ENCODE results near the gene ZBTB5. TPM values are rescaled to one million over a fixed set of nuclear protein-coding genes. Genes with fewer than 3 reads are reported as not detected.

The ZBTB5 gene
- total RNA-seq, 1 experiment from 2014 or later: 5.8 TPM

DNA sequence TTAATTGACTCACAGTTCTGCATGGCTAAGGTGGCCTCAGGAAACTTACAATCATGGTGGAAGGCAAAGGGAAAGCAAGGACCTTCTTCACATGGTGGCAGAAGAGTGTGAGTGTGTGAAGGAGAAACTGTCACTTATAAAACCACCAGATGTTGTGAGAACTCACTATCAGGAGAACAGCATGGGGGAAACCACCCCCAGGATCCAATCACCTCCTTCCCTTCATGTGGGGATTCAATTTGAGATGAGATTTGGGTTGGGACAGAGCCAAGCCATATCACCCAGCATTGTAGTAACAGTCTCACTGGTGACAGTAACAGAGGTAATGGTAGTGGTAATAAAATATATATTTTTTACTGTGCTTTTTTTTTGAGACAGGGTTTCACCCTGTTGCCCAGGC, 18.1 kb downstream of the ZBTB5 start:
- no peaks in the 10 kb centered on the region for H3K9me3 ChIP-seq (ENCODE audit: low read length)
- peaks cover 7% of the 10 kb centered on the region for H3K36me3 ChIP-seq (ENCODE audit: low read depth, low read length)
- H2AFZ ChIP-seq (ENCODE audit: low read length): no peak overlapping the region
- H3K4me3 ChIP-seq (ENCODE audit: low read length): no peak overlapping the region
- ChIA-PET CTCF (no interaction called here), POLR2A (ENCODE audit: unreplicated experiment) (interaction anchor here (0.5 kb wide), 1 partner anchor 271 kb away, joined by 3 read pairs; no protein-coding TSS in a partner anchor)
- no peaks in the 10 kb centered on the region for H3K27me3 ChIP-seq (ENCODE audit: low read length)
- H3K4me1 ChIP-seq (ENCODE audit: insufficient read depth, low read length): peaks cover 15% of the 10 kb centered on the region
- 0 out of 2 replicates have a peak, but pooled peaks cover 4% of the 10 kb centered on the region for H4K20me1 ChIP-seq (ENCODE audit: low read length)
- H3K27ac ChIP-seq (ENCODE audit: low read length): no peak overlapping the region
- intact Hi-C loops (cut with micrococcal nuclease): no loop called here
- no peak for DNase-seq
- no peaks in the 10 kb centered on the region for H3F3A ChIP-seq (ENCODE audit: low read length, unreplicated experiment)
- no peak overlapping the region for H3K9ac ChIP-seq (ENCODE audit: low read length)
- peaks cover 66% of the 10 kb centered on the region for H3K79me2 ChIP-seq (ENCODE audit: low read length)
- H3K9me2 ChIP-seq (replicated peaks; ENCODE audit: low read length): no peaks in the 10 kb centered on the region
- no peak overlapping the region for H3K4me2 ChIP-seq (ENCODE audit: low read length)
- no peak for ATAC-seq
- BruUV-seq (replicated peaks): no TSS peak
- TF ChIP-seq, protein P1, sequence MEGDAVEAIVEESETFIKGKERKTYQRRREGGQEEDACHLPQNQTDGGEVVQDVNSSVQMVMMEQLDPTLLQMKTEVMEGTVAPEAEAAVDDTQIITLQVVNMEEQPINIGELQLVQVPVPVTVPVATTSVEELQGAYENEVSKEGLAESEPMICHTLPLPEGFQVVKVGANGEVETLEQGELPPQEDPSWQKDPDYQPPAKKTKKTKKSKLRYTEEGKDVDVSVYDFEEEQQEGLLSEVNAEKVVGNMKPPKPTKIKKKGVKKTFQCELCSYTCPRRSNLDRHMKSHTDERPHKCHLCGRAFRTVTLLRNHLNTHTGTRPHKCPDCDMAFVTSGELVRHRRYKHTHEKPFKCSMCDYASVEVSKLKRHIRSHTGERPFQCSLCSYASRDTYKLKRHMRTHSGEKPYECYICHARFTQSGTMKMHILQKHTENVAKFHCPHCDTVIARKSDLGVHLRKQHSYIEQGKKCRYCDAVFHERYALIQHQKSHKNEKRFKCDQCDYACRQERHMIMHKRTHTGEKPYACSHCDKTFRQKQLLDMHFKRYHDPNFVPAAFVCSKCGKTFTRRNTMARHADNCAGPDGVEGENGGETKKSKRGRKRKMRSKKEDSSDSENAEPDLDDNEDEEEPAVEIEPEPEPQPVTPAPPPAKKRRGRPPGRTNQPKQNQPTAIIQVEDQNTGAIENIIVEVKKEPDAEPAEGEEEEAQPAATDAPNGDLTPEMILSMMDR (conservative IDR thresholded peaks at IDR 0.05; ENCODE audit: low read depth, low read length): no peak

DNA sequence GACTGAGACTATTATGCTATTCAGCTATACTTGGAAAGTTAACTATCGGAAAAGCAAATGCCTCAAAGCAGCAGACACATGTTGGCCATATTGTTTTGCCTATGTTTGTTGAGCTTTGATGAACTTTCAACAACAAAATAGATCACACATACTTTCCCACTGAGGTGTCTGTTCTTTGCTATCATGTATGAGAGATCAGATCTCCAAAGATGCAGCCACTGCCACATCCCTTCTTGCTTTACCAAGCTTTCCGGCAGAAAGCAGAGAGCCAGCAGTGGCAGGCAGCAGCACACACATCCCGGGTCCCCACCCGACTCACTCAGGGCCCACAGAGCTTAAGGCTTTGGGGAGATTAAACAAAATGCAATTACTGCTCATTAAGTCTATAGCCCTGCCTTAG, 18.8 kb downstream of the ZBTB5 start:
- H3K9me2 ChIP-seq (replicated peaks; ENCODE audit: low read length): no peaks in the 10 kb centered on the region
- H3K4me2 ChIP-seq (ENCODE audit: low read length): no peak overlapping the region
- H2AFZ ChIP-seq (ENCODE audit: low read length): no peak overlapping the region
- TF ChIP-seq, protein P1 (conservative IDR thresholded peaks at IDR 0.05; ENCODE audit: low read depth, low read length): no peak
- TF ChIP-seq EZH2 (IDR thresholded peaks at IDR 0.05; ENCODE audit: low read length, unreplicated experiment): no peak
- TF ChIP-seq EZH2phosphoT487 (IDR thresholded peaks at IDR 0.05; ENCODE audit: borderline replicate concordance, low read length): no peak
- H3K27ac ChIP-seq (ENCODE audit: low read length): no peak overlapping the region
- intact Hi-C loops (cut with micrococcal nuclease): no loop called here
- ChIA-PET POLR2A (ENCODE audit: unreplicated experiment) (no interaction called here), CTCF (no interaction called here)
- no peak overlapping the region for H3K9ac ChIP-seq (ENCODE audit: low read length)
- ATAC-seq: no peak
- 0 out of 2 replicates have a peak, but pooled peaks cover 4% of the 10 kb centered on the region for H4K20me1 ChIP-seq (ENCODE audit: low read length)
- H3F3A ChIP-seq (ENCODE audit: low read length, unreplicated experiment): no peaks in the 10 kb centered on the region
- BruUV-seq (replicated peaks): no TSS peak
- H3K27me3 ChIP-seq (ENCODE audit: low read length): no peaks in the 10 kb centered on the region
- H3K4me3 ChIP-seq (ENCODE audit: low read length): no peak overlapping the region
- no peak for DNase-seq
- no peaks in the 10 kb centered on the region for H3K9me3 ChIP-seq (ENCODE audit: low read length)
- H3K4me1 ChIP-seq (ENCODE audit: insufficient read depth, low read length): peaks cover 8% of the 10 kb centered on the region; the same call in 1 of the 2 replicates
- peaks cover 12% of the 10 kb centered on the region for H3K36me3 ChIP-seq (ENCODE audit: low read depth, low read length)
- H3K79me2 ChIP-seq (ENCODE audit: low read length): peaks cover 58% of the 10 kb centered on the region

DNA sequence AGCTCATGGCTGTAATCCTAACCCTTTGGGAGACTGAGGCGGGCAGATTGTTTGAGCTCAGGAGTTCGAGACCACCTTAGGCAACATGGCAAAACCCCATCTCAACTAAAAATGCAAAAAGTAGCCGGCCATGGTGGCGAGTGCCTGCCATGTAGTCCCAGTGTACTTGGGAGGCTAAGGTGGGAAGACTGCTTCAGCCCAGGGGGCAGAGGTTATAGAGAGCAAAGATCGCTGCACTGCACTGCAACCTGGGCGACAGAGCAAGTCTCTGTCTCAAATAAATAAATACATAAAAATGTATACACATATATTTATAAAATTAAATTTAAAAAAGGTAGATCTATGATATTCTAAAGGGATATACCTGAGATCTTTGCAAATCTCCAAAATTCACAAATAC, 19.4 kb downstream of the ZBTB5 start:
- Histone ChIP-seq H3F3A (ENCODE audit: low read length, unreplicated experiment) (no peaks in the 10 kb centered on the region), H4K20me1 (ENCODE audit: low read length) (0 out of 2 replicates have a peak, but pooled peaks cover 4% of the 10 kb centered on the region), H3K4me1 (ENCODE audit: insufficient read depth, low read length) (peaks cover 8% of the 10 kb centered on the region; the same call in 1 of the 2 replicates), H3K9ac (ENCODE audit: low read length) (no peak overlapping the region), H3K9me3 (ENCODE audit: low read length) (no peaks in the 10 kb centered on the region), H3K4me3 (ENCODE audit: low read length) (no peak overlapping the region), H3K27me3 (ENCODE audit: low read length) (no peaks in the 10 kb centered on the region), H3K27ac (ENCODE audit: low read length) (no peak overlapping the region), H3K4me2 (ENCODE audit: low read length) (no peak overlapping the region), H3K79me2 (ENCODE audit: low read length) (peaks cover 53% of the 10 kb centered on the region), H3K9me2 (replicated peaks; ENCODE audit: low read length) (no peaks in the 10 kb centered on the region), H2AFZ (ENCODE audit: low read length) (no peak overlapping the region), H3K36me3 (ENCODE audit: low read depth, low read length) (peaks cover 12% of the 10 kb centered on the region)
- DNase-seq (no peak), ATAC-seq (no peak)
- no TSS peak for BruUV-seq (replicated peaks)
- ChIA-PET POLR2A (ENCODE audit: unreplicated experiment) (no interaction called here), CTCF (no interaction called here)
- TF ChIP-seq EZH2 (IDR thresholded peaks at IDR 0.05; ENCODE audit: low read length, unreplicated experiment): no peak
- TF ChIP-seq, protein P1 (conservative IDR thresholded peaks at IDR 0.05; ENCODE audit: low read depth, low read length): no peak
- TF ChIP-seq EZH2phosphoT487 (IDR thresholded peaks at IDR 0.05; ENCODE audit: borderline replicate concordance, low read length): no peak
- intact Hi-C loops (cut with micrococcal nuclease): no loop called here

All from PC-3 (cell line).